Astrocyte of the cerebellum (primary cell): ENCODE data around the gene C6.

Experiments
- DNase-seq: peaks from one replicate; pipeline ENCODE4 v3.0.0-alpha.2; 2011; ENCODE audit warnings: low read depth
- H3K4me3 ChIP-seq: 2 replicates; pipeline ENCODE4 v1.5.1; 2011; ENCODE audit warnings: mild to moderate bottlenecking, low read depth, low read length, moderate library complexity
- CTCF ChIP-seq: IDR thresholded peaks from 2 replicates; pipeline ENCODE4 v1.5.1; 2012; ENCODE audit warnings: low read length, low read depth, moderate library complexity, mild to moderate bottlenecking; ENCODE audit errors: missing control alignments
- in situ Hi-C: cut with HindIII; loops from 2 replicates; pipeline ENCODE4 v1.10.0; 2017; ENCODE audit warnings: low sequenced_read_pairs

Gene C6

DNA sequence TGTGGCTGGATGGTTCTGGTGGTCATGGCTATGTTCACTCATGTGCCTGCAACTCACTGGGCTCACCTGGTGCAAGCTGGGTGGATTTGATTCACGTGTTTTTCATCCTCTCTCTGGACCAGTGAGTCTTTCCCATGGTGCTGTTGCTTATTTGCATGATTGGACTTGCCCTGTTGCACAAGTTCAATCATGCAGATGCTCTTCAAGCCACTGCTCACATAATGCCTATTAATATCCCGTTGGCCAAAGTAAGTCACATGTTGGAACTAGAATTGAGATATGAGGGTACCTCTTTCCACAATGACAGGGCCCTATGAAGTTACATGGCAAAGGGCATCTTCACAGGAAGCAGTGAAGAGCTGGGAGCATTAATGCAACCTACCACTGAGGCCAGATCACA, 115.7 kb downstream of the C6 start:
- DNase-seq = no peak
- TF ChIP-seq CTCF = no peak
- in situ Hi-C loops = no loop called here
- H3K4me3 ChIP-seq = no peak overlapping the region

DNA sequence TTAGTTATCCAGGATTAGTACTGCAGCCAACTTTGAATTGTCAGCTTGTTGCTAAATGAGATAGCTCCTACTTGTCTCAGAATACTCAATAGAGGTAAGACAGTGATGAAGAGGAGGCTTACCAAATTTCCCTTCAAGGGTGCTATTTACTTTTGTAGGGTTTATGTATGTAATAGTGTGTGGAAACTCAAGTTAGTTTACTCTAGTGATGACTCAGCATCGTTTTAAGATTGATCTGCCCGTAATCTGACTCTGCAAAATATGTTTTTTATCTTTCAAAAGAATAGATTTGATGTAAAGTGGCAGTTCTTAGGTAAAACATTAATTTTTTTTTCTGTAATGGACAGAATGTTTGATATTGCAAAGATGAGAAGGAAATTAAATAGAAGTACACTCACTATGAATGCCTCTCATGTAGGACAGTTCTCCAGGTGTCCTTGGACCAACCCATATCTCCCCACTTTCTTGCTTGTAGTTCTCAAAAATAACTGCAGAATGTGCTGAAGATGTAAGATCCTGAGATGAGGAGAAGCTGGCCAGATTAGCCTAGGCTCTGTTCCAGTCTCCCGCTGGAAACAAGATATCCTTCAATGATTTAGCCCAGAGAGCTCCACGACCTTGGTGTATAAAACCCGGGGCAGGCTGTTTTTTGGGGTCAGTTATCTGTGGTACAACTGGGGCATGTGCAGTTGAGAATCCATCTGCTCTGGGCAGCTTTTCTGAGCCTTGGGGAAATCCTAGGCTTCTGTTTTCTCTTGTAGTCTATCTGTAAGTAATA, 117.8 kb downstream of the C6 start:
- in situ Hi-C loops = no loop called here
- DNase-seq = no peak
- no peak for TF ChIP-seq CTCF
- no peak overlapping the region for H3K4me3 ChIP-seq

DNA sequence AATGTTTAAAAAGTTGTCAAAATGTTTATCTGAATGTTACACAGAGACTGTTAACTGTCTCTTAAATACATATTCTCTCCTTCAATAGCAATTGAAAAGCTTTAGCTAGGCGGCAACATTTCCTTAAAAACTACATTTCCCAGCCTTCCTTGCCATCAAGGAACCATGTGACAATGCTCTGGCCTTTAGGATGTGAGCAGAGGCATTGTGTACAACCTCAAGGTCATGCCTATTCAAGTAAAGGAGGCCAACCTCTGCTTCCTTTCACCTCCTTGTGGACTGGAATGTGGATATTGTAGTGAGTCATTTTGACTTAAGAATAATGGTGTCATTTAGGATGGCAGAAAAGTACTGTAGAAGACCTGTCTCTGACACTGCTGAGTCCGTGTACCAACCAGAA, 118.5 kb downstream of the C6 start:
- H3K4me3 ChIP-seq = no peak overlapping the region
- no peak for TF ChIP-seq CTCF
- in situ Hi-C loops = no loop called here
- no peak for DNase-seq

DNA sequence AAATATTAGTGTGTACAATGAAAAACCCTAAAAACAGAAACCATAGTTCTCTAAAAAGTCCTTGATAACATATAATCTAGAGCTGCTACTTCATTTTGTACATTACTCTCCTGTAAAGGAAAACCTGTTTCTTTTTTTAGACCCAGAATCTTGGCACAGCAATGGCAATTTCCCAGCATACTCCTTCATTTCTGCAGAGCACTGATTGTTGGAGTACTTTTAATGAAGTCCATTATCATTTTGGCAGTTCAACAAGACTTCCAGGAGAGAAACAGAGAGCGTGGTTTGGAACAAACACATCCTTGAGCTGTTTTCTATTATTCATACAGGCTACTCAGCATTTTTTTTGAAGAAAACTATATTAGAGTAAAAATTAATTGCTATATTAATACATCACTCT, 119.5 kb downstream of the C6 start:
- in situ Hi-C loops = no loop called here
- H3K4me3 ChIP-seq = no peak overlapping the region
- no peak for TF ChIP-seq CTCF
- DNase-seq = peak; percentile 13
